ENCODE results near the gene WAC.
"Not testable (repeated sequence)": the region's sequence is repeated elsewhere in the genome, so short reads cannot be mapped to it uniquely, and the experiment has no call there.

The WAC gene

DNA sequence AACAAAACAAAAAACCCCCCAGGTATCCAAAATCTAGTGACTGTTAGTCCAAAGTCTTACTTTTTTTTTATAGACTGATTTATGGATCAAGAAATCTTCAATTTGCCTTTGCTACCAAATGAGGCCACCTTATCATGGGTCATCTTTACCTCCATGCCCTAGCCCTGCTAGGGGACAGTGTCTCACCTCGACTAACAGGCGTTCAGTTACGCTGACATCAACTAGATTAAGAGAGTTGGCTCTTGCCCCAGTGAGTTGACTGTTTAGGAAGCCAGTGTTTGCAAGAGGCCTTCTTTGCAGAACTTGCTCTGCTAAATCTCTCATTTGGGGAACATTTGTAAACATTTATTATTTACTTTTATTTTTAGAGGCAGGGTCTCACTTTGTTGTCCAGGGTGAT lies 36.9 kb upstream of the WAC start:
- in situ Hi-C loops (cut with MboI; ENCODE audit: low sequenced_read_pairs, unreplicated experiment), result no loop called here
- TF ChIP-seq, protein P1, sequence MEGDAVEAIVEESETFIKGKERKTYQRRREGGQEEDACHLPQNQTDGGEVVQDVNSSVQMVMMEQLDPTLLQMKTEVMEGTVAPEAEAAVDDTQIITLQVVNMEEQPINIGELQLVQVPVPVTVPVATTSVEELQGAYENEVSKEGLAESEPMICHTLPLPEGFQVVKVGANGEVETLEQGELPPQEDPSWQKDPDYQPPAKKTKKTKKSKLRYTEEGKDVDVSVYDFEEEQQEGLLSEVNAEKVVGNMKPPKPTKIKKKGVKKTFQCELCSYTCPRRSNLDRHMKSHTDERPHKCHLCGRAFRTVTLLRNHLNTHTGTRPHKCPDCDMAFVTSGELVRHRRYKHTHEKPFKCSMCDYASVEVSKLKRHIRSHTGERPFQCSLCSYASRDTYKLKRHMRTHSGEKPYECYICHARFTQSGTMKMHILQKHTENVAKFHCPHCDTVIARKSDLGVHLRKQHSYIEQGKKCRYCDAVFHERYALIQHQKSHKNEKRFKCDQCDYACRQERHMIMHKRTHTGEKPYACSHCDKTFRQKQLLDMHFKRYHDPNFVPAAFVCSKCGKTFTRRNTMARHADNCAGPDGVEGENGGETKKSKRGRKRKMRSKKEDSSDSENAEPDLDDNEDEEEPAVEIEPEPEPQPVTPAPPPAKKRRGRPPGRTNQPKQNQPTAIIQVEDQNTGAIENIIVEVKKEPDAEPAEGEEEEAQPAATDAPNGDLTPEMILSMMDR (IDR thresholded peaks at IDR 0.05; ENCODE audit: borderline replicate concordance, control extremely low read depth, extremely low read depth, insufficient read depth, missing control alignments), result no peak
- no peak for DNase-seq (ENCODE audit: low spot score)

DNA sequence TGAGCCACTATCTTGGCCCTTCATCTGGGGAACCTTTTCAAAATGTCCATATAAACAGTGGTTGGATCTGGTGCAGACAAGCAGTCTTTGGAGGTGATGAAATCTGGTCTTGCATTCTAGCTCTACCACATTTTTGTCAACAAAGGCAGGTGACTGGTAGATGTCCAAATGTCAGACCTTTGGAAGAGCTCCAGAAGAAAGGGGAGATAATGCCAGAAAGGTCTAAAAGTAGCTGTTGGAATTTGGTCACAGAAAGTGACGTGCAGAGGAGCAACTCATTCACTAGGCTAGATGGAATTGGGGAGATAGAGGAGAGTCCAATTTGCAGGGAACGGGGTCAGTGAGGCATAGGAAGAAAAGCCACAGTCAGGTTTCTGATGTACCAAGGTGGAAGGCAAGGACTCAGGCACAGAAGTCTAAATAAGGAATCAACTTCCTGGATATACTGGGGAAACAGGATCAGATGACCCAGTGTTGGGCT lies 36.4 kb upstream of the WAC start:
- TF ChIP-seq, protein P1 (IDR thresholded peaks at IDR 0.05; ENCODE audit: borderline replicate concordance, control extremely low read depth, extremely low read depth, insufficient read depth, missing control alignments), result no peak
- no peak for DNase-seq (ENCODE audit: low spot score)
- in situ Hi-C loops (cut with MboI; ENCODE audit: low sequenced_read_pairs, unreplicated experiment), result no loop called here

DNA sequence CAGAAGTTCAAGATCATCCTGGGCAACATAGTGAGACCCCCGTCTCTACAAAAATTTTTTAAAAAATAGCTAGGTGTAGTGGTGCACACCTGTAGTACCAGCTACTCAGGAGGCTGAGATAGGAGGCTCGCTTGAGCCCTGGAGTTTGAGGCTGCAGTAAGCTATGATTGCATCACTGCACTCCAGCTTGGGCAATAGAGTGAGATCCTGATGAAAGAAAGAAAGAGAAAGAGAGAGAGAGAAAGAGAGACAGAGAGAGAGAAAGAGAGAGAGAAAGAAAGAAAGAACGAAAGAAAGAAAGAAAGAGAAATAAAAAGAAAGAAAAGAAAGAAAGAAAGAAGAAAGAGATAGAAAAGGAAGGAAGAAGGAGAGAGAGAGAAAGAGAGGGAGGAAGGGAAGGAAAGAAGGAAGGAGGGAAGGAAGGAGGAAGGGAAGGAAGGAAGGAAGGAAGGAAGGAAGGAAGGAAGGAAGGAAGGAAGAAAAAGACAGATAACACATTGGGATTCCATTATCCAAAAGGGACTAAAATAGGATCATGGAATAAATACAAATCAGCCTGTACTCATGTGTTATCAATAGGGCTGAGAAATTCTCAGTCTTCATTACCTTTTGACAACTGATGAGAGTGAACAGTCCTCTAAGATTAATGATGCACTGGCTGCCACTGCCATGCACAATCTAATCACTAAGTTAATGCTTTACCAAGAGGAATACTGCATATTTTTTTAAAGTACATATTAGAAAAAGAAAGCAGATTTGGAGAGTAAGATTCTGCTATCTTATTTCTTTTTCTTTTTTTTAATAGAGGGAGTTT lies 35.4 kb upstream of the WAC start:
- DNase-seq (ENCODE audit: low spot score), result no peak
- in situ Hi-C loops (cut with MboI; ENCODE audit: low sequenced_read_pairs, unreplicated experiment), result no loop called here

DNA sequence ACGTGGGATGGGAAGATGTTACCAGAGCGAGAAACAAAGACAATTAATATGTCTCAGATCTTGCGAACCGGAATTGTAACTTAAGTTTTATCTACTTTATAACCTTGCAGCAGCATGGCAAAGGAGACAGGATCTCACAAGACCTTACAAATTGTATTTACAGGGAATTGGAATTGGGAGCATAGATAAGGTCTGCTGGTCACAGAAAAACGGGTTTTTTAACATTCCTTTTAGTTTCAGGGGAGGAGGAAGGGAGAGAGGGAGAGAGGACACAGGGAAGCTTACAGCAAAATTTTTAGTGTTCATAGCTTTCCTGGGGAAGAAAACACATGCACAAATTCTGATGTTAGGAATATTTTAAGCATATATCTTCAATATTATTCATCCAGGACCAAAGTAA lies 32.7 kb upstream of the WAC start:
- DNase-seq (ENCODE audit: low spot score), result not testable (repeated sequence)

More for the DNA sequence above, 35.4 kb upstream of the WAC start:
- TF ChIP-seq, protein P1 (IDR thresholded peaks at IDR 0.05; ENCODE audit: borderline replicate concordance, control extremely low read depth, extremely low read depth, insufficient read depth, missing control alignments), result no peak

DNA sequence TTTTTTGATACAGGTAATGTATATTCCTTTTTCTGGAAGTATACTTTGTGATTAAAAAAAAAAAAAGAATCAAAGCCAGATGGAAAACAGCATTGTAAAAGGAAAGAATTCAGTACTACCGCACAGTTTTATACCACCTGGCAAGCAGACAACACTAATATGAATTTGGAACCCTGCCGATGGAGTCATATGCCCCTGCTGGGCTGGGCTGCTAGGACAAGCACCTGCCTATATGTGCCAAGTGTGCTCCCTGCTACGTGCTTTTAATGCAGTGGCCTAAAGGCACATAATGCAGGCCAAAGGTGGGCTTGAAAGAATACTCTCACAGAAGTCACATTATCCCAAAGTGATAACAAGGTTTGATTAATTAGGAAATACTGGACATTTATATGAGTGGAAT lies 29.8 kb upstream of the WAC start:
- in situ Hi-C loops (cut with MboI; ENCODE audit: low sequenced_read_pairs, unreplicated experiment), result no loop called here
- DNase-seq (ENCODE audit: low spot score), result no peak
- TF ChIP-seq, protein P1 (IDR thresholded peaks at IDR 0.05; ENCODE audit: borderline replicate concordance, control extremely low read depth, extremely low read depth, insufficient read depth, missing control alignments), result no peak

More for the DNA sequence above, 32.7 kb upstream of the WAC start:
- in situ Hi-C loops (cut with MboI; ENCODE audit: low sequenced_read_pairs, unreplicated experiment), result not testable (repeated sequence)

DNA sequence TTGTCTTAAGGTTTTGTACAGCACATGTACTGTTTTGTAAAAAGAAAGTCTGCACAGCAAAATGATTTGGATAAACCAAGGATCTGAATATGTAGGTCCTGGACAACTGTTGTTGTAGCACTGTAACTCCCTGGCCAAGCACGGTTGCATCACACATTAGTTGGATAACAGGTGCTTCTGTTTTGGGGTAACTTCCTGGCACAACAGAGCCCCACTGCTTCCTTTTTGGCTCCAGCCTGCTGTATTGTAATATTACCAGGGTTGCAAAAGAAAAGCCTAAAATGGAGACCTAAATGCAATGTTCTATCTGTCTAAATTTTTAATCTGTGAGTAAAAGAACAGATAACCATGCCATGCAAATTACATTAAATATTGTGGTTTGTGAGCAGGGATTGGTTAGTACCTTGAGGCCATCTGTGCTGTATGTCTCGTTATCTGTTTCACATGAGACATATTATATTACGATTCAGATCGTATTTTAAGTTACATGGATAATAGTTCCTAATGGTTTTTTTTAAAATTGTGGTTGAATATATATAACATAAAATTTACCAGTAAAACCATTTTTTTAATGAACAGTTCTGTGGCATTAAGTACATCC lies 27.5 kb upstream of the WAC start:
- TF ChIP-seq, protein P1 (IDR thresholded peaks at IDR 0.05; ENCODE audit: borderline replicate concordance, control extremely low read depth, extremely low read depth, insufficient read depth, missing control alignments), result no peak
- DNase-seq (ENCODE audit: low spot score), result no peak
- in situ Hi-C loops (cut with MboI; ENCODE audit: low sequenced_read_pairs, unreplicated experiment), result no loop called here

DNA sequence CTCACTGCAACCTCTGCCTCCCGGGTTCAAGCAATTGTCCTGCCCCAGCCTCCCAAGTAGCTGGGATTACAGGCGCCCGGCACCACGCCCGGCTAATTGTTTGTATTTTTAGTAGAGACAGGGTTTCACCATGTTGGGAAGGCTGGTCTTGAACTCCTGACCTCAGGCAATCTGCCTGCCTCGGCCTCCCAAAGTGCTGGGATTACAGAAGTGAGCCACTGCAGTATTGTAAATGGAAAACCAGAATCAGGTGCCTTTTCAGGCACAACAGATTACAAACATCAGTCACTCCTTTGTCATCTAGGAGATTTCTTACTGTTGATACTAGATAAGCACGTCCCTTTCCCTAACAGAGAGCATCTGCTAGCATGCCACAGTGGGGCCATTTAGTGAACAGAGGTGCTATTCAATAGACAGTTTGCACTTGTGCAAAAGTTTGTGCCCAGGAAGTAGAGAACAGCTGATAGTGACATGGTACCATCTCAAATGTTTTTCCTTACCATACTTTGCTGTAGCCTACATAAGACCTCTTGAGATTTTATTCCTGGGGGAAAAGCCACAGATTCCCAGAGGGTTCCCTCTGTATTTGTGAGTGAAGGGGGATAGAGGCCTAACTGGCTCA lies 24.5 kb upstream of the WAC start:
- in situ Hi-C loops (cut with MboI; ENCODE audit: low sequenced_read_pairs, unreplicated experiment), result no loop called here
- no peak for DNase-seq (ENCODE audit: low spot score)
- TF ChIP-seq, protein P1 (IDR thresholded peaks at IDR 0.05; ENCODE audit: borderline replicate concordance, control extremely low read depth, extremely low read depth, insufficient read depth, missing control alignments), result no peak
